GM12875 (cell line): ENCODE data around the gene SEMA4C.

Source experiments
- H3K4me3 ChIP-seq: one replicate; pipeline ENCODE4 v1.5.1; 2011; ENCODE audit warnings: low read depth, low read length, control low read depth
- TF ChIP-seq, protein P1 (sequence below): IDR thresholded peaks from 2 replicates; pipeline ENCODE4 v1.5.1; 2011; ENCODE audit warnings: low read depth, mild to moderate bottlenecking, control low read depth, inconsistent platforms, low read length, moderate library complexity, borderline replicate concordance; ENCODE audit not compliant: insufficient read depth

SEMA4C gene

DNA sequence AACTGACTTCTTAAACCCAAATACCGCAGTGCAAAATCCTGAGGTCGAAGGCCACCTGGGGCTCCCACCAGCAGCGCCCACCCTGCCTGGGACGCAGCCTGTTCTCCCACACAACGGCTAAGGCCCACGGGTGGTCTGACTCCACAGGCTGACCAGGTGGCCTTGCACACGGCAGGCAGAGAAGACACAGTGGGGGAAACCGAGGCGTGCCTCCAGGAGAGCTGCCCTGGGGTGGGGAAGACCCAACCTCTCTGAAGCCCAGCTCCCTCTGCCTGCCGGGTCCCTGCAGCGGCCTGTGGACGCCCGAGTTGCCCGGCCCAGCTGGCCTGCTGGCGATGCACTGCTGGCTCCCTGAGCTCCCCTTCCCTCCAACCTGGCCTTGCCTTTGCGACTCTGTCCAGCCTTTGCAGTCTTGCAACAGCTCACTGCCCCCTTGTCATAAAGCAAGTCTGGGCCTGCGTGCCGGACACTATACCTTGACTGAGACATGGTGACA is 9.7 kb upstream of the SEMA4C start:
- H3K4me3 ChIP-seq = no peak overlapping the region
- TF ChIP-seq, protein P1, sequence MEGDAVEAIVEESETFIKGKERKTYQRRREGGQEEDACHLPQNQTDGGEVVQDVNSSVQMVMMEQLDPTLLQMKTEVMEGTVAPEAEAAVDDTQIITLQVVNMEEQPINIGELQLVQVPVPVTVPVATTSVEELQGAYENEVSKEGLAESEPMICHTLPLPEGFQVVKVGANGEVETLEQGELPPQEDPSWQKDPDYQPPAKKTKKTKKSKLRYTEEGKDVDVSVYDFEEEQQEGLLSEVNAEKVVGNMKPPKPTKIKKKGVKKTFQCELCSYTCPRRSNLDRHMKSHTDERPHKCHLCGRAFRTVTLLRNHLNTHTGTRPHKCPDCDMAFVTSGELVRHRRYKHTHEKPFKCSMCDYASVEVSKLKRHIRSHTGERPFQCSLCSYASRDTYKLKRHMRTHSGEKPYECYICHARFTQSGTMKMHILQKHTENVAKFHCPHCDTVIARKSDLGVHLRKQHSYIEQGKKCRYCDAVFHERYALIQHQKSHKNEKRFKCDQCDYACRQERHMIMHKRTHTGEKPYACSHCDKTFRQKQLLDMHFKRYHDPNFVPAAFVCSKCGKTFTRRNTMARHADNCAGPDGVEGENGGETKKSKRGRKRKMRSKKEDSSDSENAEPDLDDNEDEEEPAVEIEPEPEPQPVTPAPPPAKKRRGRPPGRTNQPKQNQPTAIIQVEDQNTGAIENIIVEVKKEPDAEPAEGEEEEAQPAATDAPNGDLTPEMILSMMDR = no peak

DNA sequence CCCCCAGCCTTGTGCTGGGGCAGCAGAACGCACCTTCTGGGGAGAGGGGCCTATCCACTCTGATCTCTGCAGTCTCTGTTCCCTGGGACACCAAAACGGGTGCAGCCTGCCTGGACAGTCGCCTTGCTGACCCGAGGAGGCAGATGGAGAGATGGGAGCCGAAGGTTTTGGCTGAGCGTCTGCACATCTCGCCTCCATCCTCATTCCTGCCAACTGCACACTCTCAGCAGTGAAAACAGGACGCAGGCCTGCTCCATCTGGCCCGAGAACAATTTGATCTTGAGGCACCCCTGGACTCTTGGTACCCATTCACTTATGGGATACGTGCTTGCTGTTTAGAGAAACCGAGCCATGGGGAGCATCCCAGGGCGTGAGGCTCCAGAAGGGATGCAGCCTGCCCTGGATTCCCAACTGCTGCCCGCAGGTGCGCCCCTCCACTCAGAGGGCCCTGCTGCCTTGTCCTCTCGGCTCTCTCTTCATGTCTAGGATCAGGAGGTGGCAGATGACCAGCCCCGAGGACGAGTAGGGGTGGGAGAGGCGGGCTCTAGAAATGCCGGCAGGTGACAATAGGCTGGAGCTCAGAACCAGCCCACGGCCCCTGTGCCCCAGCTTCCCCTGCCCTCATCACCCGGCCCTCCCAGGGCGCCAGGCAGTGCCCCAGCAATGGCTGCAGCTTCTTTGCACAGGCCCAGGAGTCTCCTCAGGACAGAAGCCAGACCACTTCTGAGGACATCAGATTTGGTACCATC is 9.1 kb upstream of the SEMA4C start:
- H3K4me3 ChIP-seq = no peak overlapping the region
- TF ChIP-seq, protein P1 = no peak

DNA sequence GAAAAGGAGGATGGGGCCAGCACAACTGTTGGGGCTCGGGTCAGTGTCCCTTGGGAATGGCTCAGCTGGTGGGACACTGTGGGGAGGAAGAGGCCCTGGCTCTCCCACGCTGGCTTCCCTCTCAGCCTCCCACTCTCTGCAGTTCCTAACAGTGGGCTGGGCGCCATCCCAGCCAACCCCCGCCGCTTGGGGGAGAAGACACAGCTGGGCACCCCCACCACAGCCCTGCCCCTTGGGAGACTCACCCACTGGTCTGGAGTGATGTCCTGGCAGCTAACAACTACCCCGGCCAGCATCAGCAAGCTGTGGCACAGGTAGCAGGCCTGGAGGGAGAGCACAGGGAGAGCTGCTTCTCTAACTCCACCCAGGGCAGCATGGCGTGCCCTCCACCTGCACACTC is 8.3 kb upstream of the SEMA4C start:
- H3K4me3 ChIP-seq = no peak overlapping the region
- TF ChIP-seq, protein P1 = no peak

DNA sequence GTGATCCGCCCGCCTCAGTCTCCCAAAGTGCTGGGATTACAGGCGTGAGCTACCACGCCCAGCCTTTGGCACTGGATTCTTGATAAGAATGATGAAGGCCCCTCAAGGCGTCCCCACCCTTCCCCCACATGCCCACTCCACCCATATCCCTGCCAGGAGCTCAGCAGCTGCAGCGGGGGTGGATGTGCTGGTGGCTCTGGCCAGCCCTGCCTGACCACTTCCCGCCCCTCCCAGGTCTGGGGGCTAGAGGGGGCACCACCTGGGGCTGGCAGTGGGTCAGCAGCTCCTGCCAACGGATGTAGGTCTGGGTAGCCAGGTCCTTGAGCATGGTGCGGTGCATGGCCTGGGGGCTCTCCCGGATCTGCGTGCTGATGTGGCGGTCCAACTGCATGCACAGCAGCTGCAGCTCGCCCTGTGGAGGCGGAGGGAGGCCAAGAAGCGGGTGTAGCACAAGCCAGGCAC is 7.8 kb upstream of the SEMA4C start:
- TF ChIP-seq, protein P1 = no peak
- no peak overlapping the region for H3K4me3 ChIP-seq

DNA sequence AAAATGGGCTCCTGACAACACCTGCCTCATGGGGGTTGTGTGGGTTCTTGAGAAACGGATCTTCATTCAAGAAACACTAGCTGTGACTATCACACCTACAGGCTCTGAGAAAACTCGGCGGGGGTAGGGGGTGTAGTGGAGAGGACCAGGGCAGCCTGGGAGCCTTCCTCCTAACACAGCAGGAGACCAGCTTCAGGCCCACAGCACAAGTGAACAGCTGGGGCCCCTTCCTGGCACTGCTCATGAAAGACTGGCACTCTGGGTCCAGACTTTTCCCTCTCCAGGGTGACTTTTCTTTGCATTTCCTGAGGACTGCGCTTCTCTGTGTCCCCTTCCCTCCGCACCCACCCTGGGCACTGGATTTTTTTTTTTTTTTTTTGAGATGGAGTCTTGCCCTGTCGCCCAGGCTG is 7.2 kb upstream of the SEMA4C start:
- TF ChIP-seq, protein P1 = no peak
- H3K4me3 ChIP-seq = no peak overlapping the region

DNA sequence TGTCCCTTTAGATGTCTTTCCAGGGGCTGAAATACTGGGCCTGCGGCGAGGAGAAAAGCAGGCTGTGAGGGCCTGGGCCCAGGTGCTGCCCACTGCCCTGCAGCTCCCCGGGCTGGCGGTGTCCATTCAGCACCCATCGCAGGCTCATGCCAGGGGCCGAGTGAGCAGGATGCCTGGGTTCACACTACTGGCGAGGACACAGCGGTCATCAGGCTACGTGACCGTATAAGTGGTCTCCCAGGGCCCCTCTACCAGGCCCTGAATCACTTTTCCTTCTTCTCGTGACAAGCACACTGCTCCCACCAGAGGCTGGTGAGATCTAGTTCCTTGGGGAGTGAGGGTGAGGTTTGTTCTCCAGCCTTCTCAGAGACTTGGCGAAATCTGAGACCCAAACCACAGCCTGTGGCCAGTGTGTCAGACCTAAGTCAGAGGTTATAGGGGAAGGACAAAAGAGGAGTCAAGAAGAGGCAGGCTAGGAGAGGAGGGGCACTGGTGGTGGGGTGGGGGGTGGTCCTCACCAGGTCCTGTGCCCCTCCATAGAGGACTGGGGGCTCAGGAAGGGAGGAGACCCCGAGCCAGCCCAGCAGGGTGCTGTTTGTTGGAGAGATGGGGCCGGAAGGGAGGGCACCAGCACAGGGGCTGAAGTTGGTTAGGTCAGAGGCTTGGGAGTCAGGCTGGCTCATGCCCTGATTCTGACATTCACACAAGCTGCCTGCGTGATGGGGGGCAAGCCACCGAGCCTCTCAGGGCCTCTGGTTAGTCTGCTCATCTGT is 6.6 kb upstream of the SEMA4C start:
- H3K4me3 ChIP-seq = no peak overlapping the region
- TF ChIP-seq, protein P1 = no peak
